Omental fat pad (tissue), 4 donors: Measurements from ENCODE around the gene ADAMTS8. TPM values are rescaled to one million over a fixed set of nuclear protein-coding genes. Genes with fewer than 3 reads are reported as not detected.

Experiments used
- ATAC-seq: fragments of 150-250 bp; one replicate; pipeline ENCODE4 v1.9.1; 2016; ENCODE audit warnings: mild to moderate bottlenecking, moderate library complexity; ENCODE audit not compliant: low FRiP score
- DNase-seq: peaks from one replicate; pipeline ENCODE4 v3.0.0-alpha.2; 2019; ENCODE audit warnings: low spot score
- CTCF ChIP-seq, 3 donors: fragments of 450-650 bp; IDR thresholded peaks; one replicate each; pipeline ENCODE4 v1.5.1; 2016 to 2017; ENCODE audit warnings: antibody characterized with exemption in 3 of 3, mild to moderate bottlenecking in 3 of 3, moderate library complexity in 2 of 3
- total RNA-seq, 4 donors: library from RNA; depleted of rRNA; stranded (reverse); fragments of >200 nt; gene quantifications; one replicate each; pipeline ENCODE4 v1.1.0, GENCODE V29; 2016

Gene ADAMTS8
- total RNA-seq, 4 donors from 2014 or later, result 0.13 to 1.2 (median 0.22) TPM

- DNase-seq, result no peak
- no peak for TF ChIP-seq CTCF (IDR thresholded peaks at IDR 0.05)
- ATAC-seq, result no peak
These were observed 9.7 kb downstream of the ADAMTS8 start for GRCh38 chr11:130418756-130419155.

DNA sequence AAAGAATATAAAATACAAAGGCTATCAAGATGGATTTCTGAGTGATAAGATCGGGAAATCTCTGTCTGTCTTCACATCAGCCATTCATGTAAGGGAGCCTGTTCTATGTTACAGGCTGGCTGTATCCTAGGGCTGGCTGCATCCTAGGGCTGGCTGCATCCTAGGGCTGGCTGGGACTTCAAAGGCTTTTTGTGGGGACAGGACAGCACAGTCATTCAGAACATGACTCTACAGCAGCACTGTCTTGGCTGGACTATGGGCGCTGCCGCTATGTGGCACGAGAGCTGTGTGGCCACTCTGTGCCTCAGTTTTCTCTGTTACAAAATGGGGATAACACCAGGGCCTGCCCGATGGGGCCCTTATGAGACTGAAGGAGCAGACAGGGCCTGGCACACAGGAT is 10.2 kb downstream of the ADAMTS8 start:
- no peak for DNase-seq
- TF ChIP-seq CTCF (IDR thresholded peaks at IDR 0.05), result no peak

DNA sequence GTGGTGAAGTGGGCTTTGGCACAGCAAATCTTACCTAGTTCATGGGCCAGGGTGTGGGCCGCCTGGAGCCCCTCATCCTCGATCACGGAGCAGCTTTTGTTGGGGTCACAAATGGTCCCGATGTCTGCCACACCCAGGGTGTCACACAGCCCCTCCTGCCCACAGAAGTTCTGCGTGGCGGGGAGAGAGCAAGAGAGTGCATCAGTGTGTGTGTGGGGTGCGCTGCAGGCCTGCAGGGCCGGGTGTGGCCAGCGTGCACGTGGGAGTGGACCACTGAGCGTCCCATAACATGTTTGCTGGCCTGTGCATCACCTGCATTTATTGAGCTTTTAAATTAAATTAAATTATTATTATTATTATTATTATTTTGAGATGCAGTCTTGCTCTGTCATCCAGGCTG is 11.5 kb downstream of the ADAMTS8 start:
- DNase-seq, result no peak
- no peak for TF ChIP-seq CTCF (IDR thresholded peaks at IDR 0.05)
- no peak for ATAC-seq

More for the DNA sequence above, 10.2 kb downstream of the ADAMTS8 start:
- ATAC-seq, result no peak

DNA sequence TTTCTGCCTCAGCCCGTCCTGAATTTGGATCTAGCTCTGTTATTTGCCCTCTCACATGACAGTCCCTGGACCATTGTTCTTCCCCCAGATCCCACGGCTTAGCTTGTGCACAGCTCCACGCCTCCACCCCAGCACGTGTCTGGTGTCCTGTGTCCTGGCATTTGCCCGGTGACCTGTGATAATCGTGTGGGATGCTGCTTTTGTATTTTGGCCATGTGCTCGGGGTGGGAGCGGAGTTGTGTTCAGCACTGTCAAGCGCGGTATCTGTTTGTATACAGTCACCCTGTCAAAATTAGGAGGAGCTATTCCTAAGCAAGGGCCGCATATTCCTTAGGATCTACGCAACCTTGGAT is 11.9 kb downstream of the ADAMTS8 start:
- ATAC-seq (no peak), DNase-seq (no peak)
- no peak for TF ChIP-seq CTCF (IDR thresholded peaks at IDR 0.05)

- ATAC-seq (no peak), DNase-seq (no peak)
- no peak for TF ChIP-seq CTCF (IDR thresholded peaks at IDR 0.05)
These were observed 12.5 kb downstream of the ADAMTS8 start for GRCh38 chr11:130415731-130416529.

- ATAC-seq (no peak), DNase-seq (no peak)
- no peak for TF ChIP-seq CTCF (IDR thresholded peaks at IDR 0.05)
These were observed 14.0 kb downstream of the ADAMTS8 start for GRCh38 chr11:130414107-130415080.
